B cell (primary cell): Measurements from ENCODE around the gene KAZN. TPM values are rescaled to one million over a fixed set of nuclear protein-coding genes. Genes with fewer than 3 reads are reported as not detected.

Source experiments
- ATAC-seq: fragments of 200-7000 bp; cut with Tn5 transposase; one replicate; pipeline ENCODE4 v1.10.0; 2021; ENCODE audit warnings: low read depth, mild to moderate bottlenecking, moderate number of reproducible peaks, moderate library complexity
- CTCF ChIA-PET: fragments of 350-600 bp; sonication (Branson Sonifier 250); formaldehyde crosslinking; loops from one replicate; lab custom pipeline; 2021; ENCODE audit warnings: antibody characterized with exemption, inconsistent platforms; lab: Charles Lee
- POLR2A ChIA-PET: fragments of 350-600 bp; sonication (Branson Sonifier 250); formaldehyde crosslinking; loops from one replicate; lab custom pipeline; 2021; ENCODE audit warnings: antibody characterized with exemption; lab: Charles Lee
- DNase-seq: peaks from one replicate; pipeline ENCODE4 v3.0.0; 2013
- H2AFZ ChIP-seq: 2 replicates; pipeline ENCODE4 v1.6.1; 2012; ENCODE audit warnings: mild to moderate bottlenecking, low read depth, low read length; ENCODE audit not compliant: insufficient read depth, poor library complexity, severe bottlenecking
- H3K27ac ChIP-seq, 2 donors: 1 replicate in 1 of 2; 2 replicates in 1 of 2; pipeline ENCODE4 v1.5.1; 2012 to 2013; ENCODE audit warnings: low read length in 2 of 2, mild to moderate bottlenecking in 2 of 2, moderate library complexity in 1 of 2
- H3K27me3 ChIP-seq, 4 experiments: fragments of 200-600 bp in 1 of 4; sonication (generic) in 1 of 4; replicated peaks in 1 of 4; 1 replicate in 2 of 4; 2 replicates in 2 of 4; pipeline versions ENCODE4 v1.6.1 to v1.7.0; 2013 to 2016; ENCODE audit warnings: low read length in 3 of 4, mild to moderate bottlenecking in 2 of 4, mixed read lengths in 1 of 4, moderate library complexity in 1 of 4; ENCODE audit not compliant: insufficient read depth in 4 of 4, control insufficient read depth in 3 of 4; ENCODE audit errors: control extremely low read depth in 1 of 4
- H3K36me3 ChIP-seq, 2 experiments: replicated peaks in 1 of 2; 1 replicate in 1 of 2; 2 replicates in 1 of 2; pipeline versions ENCODE4 v1.6.1 to v1.7.1; 2013; ENCODE audit warnings: low read length in 1 of 2; ENCODE audit not compliant: insufficient read depth in 2 of 2, control insufficient read depth in 1 of 2; ENCODE audit errors: control extremely low read depth in 1 of 2, extremely low read depth in 1 of 2
- H3K4me1 ChIP-seq, 2 donors: fragments of 200-600 bp in 1 of 2; sonication (generic) in 1 of 2; 1 replicate in 1 of 2; 2 replicates in 1 of 2; pipeline versions ENCODE4 v1.5.1 to v1.6.1; 2013 to 2017; ENCODE audit warnings: low read length in 2 of 2; ENCODE audit not compliant: control insufficient read depth in 2 of 2, insufficient read depth in 2 of 2
- H3K4me2 ChIP-seq: replicated peaks from 2 replicates; pipeline ENCODE3; 2012; ENCODE audit warnings: mild to moderate bottlenecking, low read depth, low read length; ENCODE audit not compliant: poor library complexity, severe bottlenecking
- H3K4me3 ChIP-seq, 5 experiments: fragments of 200-600 bp in 1 of 5; sonication (generic) in 1 of 5; 1 replicate in 3 of 5; 2 replicates in 2 of 5; pipeline versions ENCODE4 v1.5.1 to v1.7.0; 2011 to 2016; ENCODE audit warnings: low read length in 4 of 5, mild to moderate bottlenecking in 4 of 5, low read depth in 2 of 5, control low read depth in 1 of 5, moderate library complexity in 1 of 5; ENCODE audit not compliant: insufficient read depth in 1 of 5; ENCODE audit errors: control extremely low read depth in 1 of 5, extremely low read depth in 1 of 5
- H3K79me2 ChIP-seq: fragments of 200-600 bp; sonication (generic); one replicate; pipeline ENCODE4 v1.6.0; 2016; ENCODE audit warnings: low read length; ENCODE audit not compliant: control insufficient read depth, insufficient read depth
- H3K9ac ChIP-seq: fragments of 200-600 bp; sonication (generic); 2 replicates; pipeline ENCODE4 v1.6.1; 2017; ENCODE audit warnings: mild to moderate bottlenecking, low read length, moderate library complexity
- H3K9me3 ChIP-seq, 3 donors: one replicate each; pipeline versions ENCODE4 v1.6.1 to v1.7.1; 2013; ENCODE audit warnings: low read length in 2 of 3; ENCODE audit not compliant: control insufficient read depth in 2 of 3, insufficient read depth in 1 of 3; ENCODE audit errors: control extremely low read depth in 1 of 3
- H4K20me1 ChIP-seq: 2 replicates; pipeline ENCODE4 v1.6.0; 2012; ENCODE audit warnings: mild to moderate bottlenecking, low read length; ENCODE audit not compliant: insufficient read depth, control insufficient read depth, poor library complexity, severe bottlenecking
- H3K27ac Mint-ChIP-seq: one replicate; pipeline ENCODE4 v1.8.0; 2021; ENCODE audit warnings: mixed read lengths
- H3K27me3 Mint-ChIP-seq: one replicate; pipeline ENCODE4 v1.8.0; 2021; ENCODE audit warnings: mixed read lengths
- H3K4me1 Mint-ChIP-seq: one replicate; pipeline ENCODE4 v1.8.0; 2021; ENCODE audit warnings: mixed read lengths
- H3K4me3 Mint-ChIP-seq: one replicate; pipeline ENCODE4 v1.8.0; 2021; ENCODE audit warnings: mixed read lengths
- H3K9me3 Mint-ChIP-seq: one replicate; pipeline ENCODE4 v1.8.0; 2022; ENCODE audit warnings: mixed read lengths; ENCODE audit not compliant: insufficient read depth
- EZH2 ChIP-seq: IDR thresholded peaks from 2 replicates; pipeline ENCODE4 v1.6.1; 2012; ENCODE audit warnings: borderline replicate concordance, low read depth, mild to moderate bottlenecking, moderate library complexity, low read length; ENCODE audit not compliant: insufficient read depth, poor library complexity, severe bottlenecking
- WGBS: methylation state at CpG from one replicate; pipeline ENCODE4 v1.1.5; 2013; ENCODE audit warnings: missing lambda C conversion rate; ENCODE audit not compliant: insufficient coverage; 5-methylcytosine and 5-hydroxymethylcytosine counted together
- intact Hi-C: fragments of 100-400 bp; cut with micrococcal nuclease; formaldehyde crosslinking; loops from one replicate; pipeline ENCODE4 v1.10.0; 2022
- polyA plus RNA-seq: library from polyadenylated mRNA; depleted of rRNA; stranded (reverse); fragments of >200 nt; gene quantifications from 2 replicates; pipeline ENCODE4 v1.2.3, GENCODE V29; 2012
- total RNA-seq, 2 donors: library from RNA; stranded (reverse); fragments of 120-200 nt in 1 of 2; gene quantifications; 1 replicate in 1 of 2; 2 replicates in 1 of 2; pipeline versions ENCODE4 v1.2.3 to v1.2.4, GENCODE V29; 2013 to 2022
- TF ChIP-seq, protein P1 (sequence below): fragments of 200-600 bp; IDR thresholded peaks from one replicate; pipeline ENCODE4 v1.8.0; 2022; ENCODE audit warnings: antibody characterized with exemption, mild to moderate bottlenecking

Gene KAZN
- total and polyA plus RNA-seq, 2 donors (not counting 1 experiment from before 2014, with no cell fraction given), result 0.13 to 0.39 TPM

DNA sequence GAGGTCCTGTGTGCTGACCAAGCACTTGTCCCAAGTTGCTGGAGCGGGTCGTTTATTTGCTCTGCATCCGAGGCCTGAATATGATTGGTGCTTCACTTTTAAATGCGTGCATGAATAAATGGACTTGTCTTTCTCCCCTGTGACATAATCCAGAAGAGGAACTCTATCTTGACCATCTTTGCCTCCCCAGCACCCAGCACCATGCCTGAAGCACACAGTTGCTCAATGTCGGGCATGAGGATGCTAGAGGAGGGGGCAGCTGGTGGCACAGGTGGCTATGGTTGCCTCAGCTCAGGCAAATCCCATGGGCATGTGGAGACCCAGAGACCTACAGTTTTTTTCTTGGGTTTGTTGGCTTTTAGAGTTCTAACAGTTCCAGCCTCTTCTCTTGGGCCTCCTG lies 142.6 kb downstream of the KAZN start:
- H3K27me3 Mint-ChIP-seq, result peaks cover 46% of the 10 kb centered on the region

DNA sequence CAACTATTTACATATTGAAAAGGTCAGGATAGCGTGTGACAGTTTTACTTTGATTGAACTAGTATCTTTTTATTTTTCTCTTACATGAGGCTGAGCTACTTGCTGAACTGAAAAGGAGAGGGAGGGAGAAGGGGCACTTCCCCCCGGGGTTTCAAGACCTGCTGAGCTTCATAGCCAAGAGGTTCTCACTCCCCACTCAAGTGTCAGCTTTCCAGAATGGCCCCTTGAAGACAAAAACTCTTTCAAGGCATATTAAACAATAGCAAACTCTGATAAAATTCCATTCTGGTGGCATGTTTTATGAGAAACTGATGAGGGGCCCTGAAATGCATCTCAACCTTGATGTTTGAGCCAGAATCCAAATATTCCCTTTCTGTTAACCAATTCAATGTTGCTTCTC lies 143.0 kb downstream of the KAZN start:
- TF ChIP-seq, protein P1, sequence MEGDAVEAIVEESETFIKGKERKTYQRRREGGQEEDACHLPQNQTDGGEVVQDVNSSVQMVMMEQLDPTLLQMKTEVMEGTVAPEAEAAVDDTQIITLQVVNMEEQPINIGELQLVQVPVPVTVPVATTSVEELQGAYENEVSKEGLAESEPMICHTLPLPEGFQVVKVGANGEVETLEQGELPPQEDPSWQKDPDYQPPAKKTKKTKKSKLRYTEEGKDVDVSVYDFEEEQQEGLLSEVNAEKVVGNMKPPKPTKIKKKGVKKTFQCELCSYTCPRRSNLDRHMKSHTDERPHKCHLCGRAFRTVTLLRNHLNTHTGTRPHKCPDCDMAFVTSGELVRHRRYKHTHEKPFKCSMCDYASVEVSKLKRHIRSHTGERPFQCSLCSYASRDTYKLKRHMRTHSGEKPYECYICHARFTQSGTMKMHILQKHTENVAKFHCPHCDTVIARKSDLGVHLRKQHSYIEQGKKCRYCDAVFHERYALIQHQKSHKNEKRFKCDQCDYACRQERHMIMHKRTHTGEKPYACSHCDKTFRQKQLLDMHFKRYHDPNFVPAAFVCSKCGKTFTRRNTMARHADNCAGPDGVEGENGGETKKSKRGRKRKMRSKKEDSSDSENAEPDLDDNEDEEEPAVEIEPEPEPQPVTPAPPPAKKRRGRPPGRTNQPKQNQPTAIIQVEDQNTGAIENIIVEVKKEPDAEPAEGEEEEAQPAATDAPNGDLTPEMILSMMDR, result no peak
- TF ChIP-seq EZH2, result no peak
- H3K4me3 Mint-ChIP-seq, result no peak overlapping the region

More for the DNA sequence above, 142.6 kb downstream of the KAZN start:
- Histone ChIP-seq H3K4me2 (no peak overlapping the region), H3K36me3 (no peaks in the 10 kb centered on the region), H3K9ac (no peak overlapping the region), H3K27me3 (peaks cover 0 to 20% (median 2%) of the 10 kb centered on the region in 4 experiments), H3K27ac (no peak overlapping the region), H3K4me1 (peaks cover 0 to 18% of the 10 kb centered on the region in 2 donors), H3K9me3 (peaks cover 0 to 6% (median 0%) of the 10 kb centered on the region in 3 donors), H4K20me1 (no peaks in the 10 kb centered on the region), H3K4me3 (no peak overlapping the region), H2AFZ (no peak overlapping the region), H3K79me2 (no peaks in the 10 kb centered on the region)
- Mint-ChIP-seq H3K9me3 (no peaks in the 10 kb centered on the region), H3K4me1 (peaks cover 3% of the 10 kb centered on the region), H3K4me3 (no peak overlapping the region), H3K27ac (no peak overlapping the region)
- no peak for DNase-seq
- WGBS, result 91% methylated on average over 4 of the region's 5 CpGs
- CTCF ChIA-PET, result no interaction called here
- POLR2A ChIA-PET, result no interaction called here
- no peak for ATAC-seq
- no peak for TF ChIP-seq EZH2
- TF ChIP-seq, protein P1, result no peak
- intact Hi-C loops, result no loop called here

More for the DNA sequence above, 143.0 kb downstream of the KAZN start:
- H3K27me3 Mint-ChIP-seq, result peaks cover 46% of the 10 kb centered on the region
- no peak for ATAC-seq
- H3K9me3 Mint-ChIP-seq, result no peaks in the 10 kb centered on the region
- intact Hi-C loops, result no loop called here
- H3K27ac ChIP-seq, result no peak overlapping the region
- H3K27me3 ChIP-seq, result peaks cover 0 to 20% (median 2%) of the 10 kb centered on the region in 4 experiments
- no peak overlapping the region for H2AFZ ChIP-seq
- ChIA-PET CTCF (no interaction called here), POLR2A (no interaction called here)
- H3K9ac ChIP-seq, result no peak overlapping the region
- peaks cover 3% of the 10 kb centered on the region for H3K4me1 Mint-ChIP-seq
- no peaks in the 10 kb centered on the region for H3K79me2 ChIP-seq
- H3K27ac Mint-ChIP-seq, result no peak overlapping the region
- peaks cover 0 to 6% (median 0%) of the 10 kb centered on the region in 3 donors for H3K9me3 ChIP-seq
- no peaks in the 10 kb centered on the region for H3K36me3 ChIP-seq
- peaks cover 0 to 18% of the 10 kb centered on the region in 2 donors for H3K4me1 ChIP-seq
- no peak overlapping the region for H3K4me2 ChIP-seq
- no peak for DNase-seq
- no CpG with 5 or more reads among the region's 2 CpGs for WGBS
- H3K4me3 ChIP-seq, result no peak overlapping the region
- no peaks in the 10 kb centered on the region for H4K20me1 ChIP-seq
